HAP-1 (cell line): ENCODE data around the gene JPT2.

ENCODE experiments used
- DNase-seq, 2 experiments: peaks; one replicate each; pipeline ENCODE4 v3.0.0-alpha.2; 2016 to 2020; ENCODE audit warnings: low spot score in 2 of 2
- H3K27me3 ChIP-seq: fragments of 250-450 bp; sonication (Bioruptor Pico); 2 replicates; pipeline ENCODE4 v1.5.1; 2020; ENCODE audit warnings: low read depth, mild to moderate bottlenecking, moderate library complexity
- H3K36me3 ChIP-seq: fragments of 250-450 bp; sonication (Bioruptor Pico); replicated peaks from 2 replicates; pipeline ENCODE4 v1.5.1; 2020; ENCODE audit warnings: mild to moderate bottlenecking
- H3K4me1 ChIP-seq: fragments of 250-450 bp; sonication (Bioruptor Pico); 2 replicates; pipeline ENCODE4 v1.5.1; 2020; ENCODE audit warnings: mild to moderate bottlenecking
- H3K4me3 ChIP-seq: fragments of 250-450 bp; sonication (Bioruptor Pico); 2 replicates; pipeline ENCODE4 v1.5.1; 2020; ENCODE audit warnings: mild to moderate bottlenecking, moderate library complexity
- H3K9me3 ChIP-seq: fragments of 250-450 bp; sonication (Bioruptor Pico); 2 replicates; pipeline ENCODE4 v1.5.1; 2020; ENCODE audit warnings: mild to moderate bottlenecking, moderate library complexity
- in situ Hi-C: fragments of 300-500 bp; cut with MboI; formaldehyde crosslinking; loops from 3 replicates; pipeline ENCODE4 v1.14.3; 2020; ENCODE audit warnings: low sequenced_read_pairs, inconsistent platforms, mixed read lengths

JPT2 gene

DNA sequence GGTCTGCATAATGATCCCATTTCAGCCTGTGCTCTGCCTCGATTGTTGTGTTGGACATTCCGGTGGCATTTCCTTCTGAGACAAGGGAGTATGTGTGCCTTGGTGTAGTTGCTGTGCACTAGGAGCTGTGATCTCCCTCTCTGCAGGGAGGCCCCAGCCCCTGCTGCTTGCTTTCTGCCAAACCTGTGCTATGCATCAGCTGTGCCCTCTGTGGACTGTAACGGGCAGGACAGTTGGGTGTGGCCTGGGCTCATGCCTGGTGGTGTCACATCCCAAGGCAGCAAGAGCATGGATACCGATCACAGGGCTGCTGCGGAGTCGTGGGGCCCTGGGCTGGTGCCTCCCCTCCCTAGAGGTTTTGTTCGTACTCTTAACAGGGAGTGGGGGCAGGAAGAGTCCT, 3.8 kb upstream of the JPT2 start:
- in situ Hi-C loops: no loop called here
- H3K9me3 ChIP-seq: no peaks in the 10 kb centered on the region
- no peak for DNase-seq
- no peaks in the 10 kb centered on the region for H3K27me3 ChIP-seq
- no peak overlapping the region for H3K4me3 ChIP-seq
- peaks cover 50% of the 10 kb centered on the region for H3K36me3 ChIP-seq
- peaks cover 8% of the 10 kb centered on the region for H3K4me1 ChIP-seq

- H3K4me3 ChIP-seq: no peak overlapping the region
- H3K27me3 ChIP-seq: no peaks in the 10 kb centered on the region
- in situ Hi-C loops: no loop called here
- H3K9me3 ChIP-seq: no peaks in the 10 kb centered on the region
- peaks cover 49% of the 10 kb centered on the region for H3K36me3 ChIP-seq
- DNase-seq: no peak
- peaks cover 15% of the 10 kb centered on the region for H3K4me1 ChIP-seq
These were observed 3.1 kb upstream of the JPT2 start for GRCh38 chr16:1674751-1675664.

DNA sequence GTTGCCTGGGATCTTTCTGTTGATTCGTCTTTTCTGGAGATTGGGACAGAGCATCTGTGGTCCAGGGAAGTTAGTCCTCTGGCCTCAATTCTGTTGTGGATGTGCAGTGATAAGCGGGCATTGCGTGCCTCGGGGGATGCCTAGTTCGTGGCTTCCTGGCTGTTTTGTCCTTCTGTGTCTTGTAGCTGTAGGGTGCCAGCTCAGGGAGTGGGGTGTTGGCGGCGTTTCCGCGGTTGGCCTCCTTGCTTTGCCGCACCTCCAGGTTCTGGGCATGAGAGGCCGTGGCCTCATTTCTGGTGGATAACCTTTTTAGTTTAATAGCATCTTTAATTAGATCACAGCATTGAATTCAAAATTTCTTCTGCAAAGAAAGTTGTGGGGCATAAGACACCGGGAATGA, 1.4 kb upstream of the JPT2 start:
- Histone ChIP-seq H3K27me3 (no peaks in the 10 kb centered on the region), H3K4me3 (no peak overlapping the region), H3K9me3 (no peaks in the 10 kb centered on the region), H3K36me3 (peaks cover 42% of the 10 kb centered on the region), H3K4me1 (peaks cover 20% of the 10 kb centered on the region)
- DNase-seq: no peak
- in situ Hi-C loops: no loop called here

GRCh38 chr16:1677339-1677738, 740 bp upstream of the JPT2 start:
- Histone ChIP-seq H3K36me3 (peaks cover 36% of the 10 kb centered on the region), H3K4me3 (peak overlapping the region; percentile 58), H3K27me3 (no peaks in the 10 kb centered on the region), H3K4me1 (peaks cover 20% of the 10 kb centered on the region), H3K9me3 (no peaks in the 10 kb centered on the region)
- no peak for DNase-seq
- in situ Hi-C loops: no loop called here

GRCh38 chr16:1678500-1679098, 520 bp downstream of the JPT2 start:
- Histone ChIP-seq H3K4me1 (peaks cover 20% of the 10 kb centered on the region), H3K36me3 (peaks cover 34% of the 10 kb centered on the region)
- in situ Hi-C loops: no loop called here

GRCh38 chr16:1680361-1680760, 2.3 kb downstream of the JPT2 start:
- H3K27me3 ChIP-seq: no peaks in the 10 kb centered on the region
- H3K4me1 ChIP-seq: peaks cover 20% of the 10 kb centered on the region
- DNase-seq: no peak
- H3K36me3 ChIP-seq: peaks cover 33% of the 10 kb centered on the region
- in situ Hi-C loops: no loop called here
- H3K4me3 ChIP-seq: peak overlapping the region; percentile 58
- no peaks in the 10 kb centered on the region for H3K9me3 ChIP-seq

More at GRCh38 chr16:1678500-1679098, 520 bp downstream of the JPT2 start:
- Histone ChIP-seq H3K4me3 (peak overlapping the region; percentile 58), H3K27me3 (no peaks in the 10 kb centered on the region), H3K9me3 (no peaks in the 10 kb centered on the region)
- peak in 1 of 2 experiments; percentile 50 for DNase-seq

- no peak overlapping the region for H3K4me3 ChIP-seq
These were observed 3.0 kb downstream of the JPT2 start for GRCh38 chr16:1681032-1681431.

GRCh38 chr16:1687427-1688316, 9.6 kb downstream of the JPT2 start:
- Histone ChIP-seq H3K4me3 (no peak overlapping the region), H3K9me3 (no peaks in the 10 kb centered on the region), H3K36me3 (peaks cover 84% of the 10 kb centered on the region), H3K4me1 (no peaks in the 10 kb centered on the region), H3K27me3 (no peaks in the 10 kb centered on the region)
- no peak for DNase-seq
- in situ Hi-C loops: no loop called here

More at GRCh38 chr16:1681032-1681431, 3.0 kb downstream of the JPT2 start:
- peak in 1 of 2 experiments; percentile 53 for DNase-seq
- in situ Hi-C loops: no loop called here
- no peaks in the 10 kb centered on the region for H3K9me3 ChIP-seq
- peaks cover 37% of the 10 kb centered on the region for H3K36me3 ChIP-seq
- H3K27me3 ChIP-seq: no peaks in the 10 kb centered on the region
- H3K4me1 ChIP-seq: peaks cover 20% of the 10 kb centered on the region

GRCh38 chr16:1688807-1689560, 10.9 kb downstream of the JPT2 start:
- Histone ChIP-seq H3K9me3 (no peaks in the 10 kb centered on the region), H3K36me3 (peaks cover 89% of the 10 kb centered on the region), H3K4me3 (no peak overlapping the region), H3K27me3 (no peaks in the 10 kb centered on the region), H3K4me1 (no peaks in the 10 kb centered on the region)
- DNase-seq: no peak
- in situ Hi-C loops: no loop called here

GRCh38 chr16:1689853-1690252, 11.8 kb downstream of the JPT2 start:
- Histone ChIP-seq H3K36me3 (peaks cover 91% of the 10 kb centered on the region), H3K9me3 (no peaks in the 10 kb centered on the region), H3K27me3 (no peaks in the 10 kb centered on the region), H3K4me3 (no peak overlapping the region), H3K4me1 (no peaks in the 10 kb centered on the region)
- in situ Hi-C loops: no loop called here
- DNase-seq: no peak

DNA sequence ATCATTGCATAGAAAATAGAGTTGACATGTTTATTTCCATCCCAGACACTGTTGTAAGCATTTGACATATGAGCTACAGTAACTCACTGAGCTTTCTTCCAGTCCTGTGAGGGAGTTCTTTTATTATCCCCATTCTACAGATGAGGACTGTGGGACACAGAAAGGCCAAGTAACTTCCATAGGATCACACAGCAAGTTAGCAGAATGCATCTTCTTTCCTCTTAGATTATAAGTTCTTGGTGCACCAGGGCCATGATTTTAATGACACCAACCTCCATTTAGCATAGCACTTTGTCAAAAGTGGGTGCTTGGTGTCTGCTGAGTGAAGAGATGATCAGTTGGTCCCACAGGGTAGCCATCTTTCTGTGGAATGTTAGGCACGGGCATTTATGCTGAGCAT, 12.7 kb downstream of the JPT2 start:
- in situ Hi-C loops: no loop called here
- peaks cover 88% of the 10 kb centered on the region for H3K36me3 ChIP-seq
- no peak overlapping the region for H3K4me3 ChIP-seq
- no peaks in the 10 kb centered on the region for H3K9me3 ChIP-seq
- DNase-seq: no peak
- no peaks in the 10 kb centered on the region for H3K27me3 ChIP-seq
- no peaks in the 10 kb centered on the region for H3K4me1 ChIP-seq

DNA sequence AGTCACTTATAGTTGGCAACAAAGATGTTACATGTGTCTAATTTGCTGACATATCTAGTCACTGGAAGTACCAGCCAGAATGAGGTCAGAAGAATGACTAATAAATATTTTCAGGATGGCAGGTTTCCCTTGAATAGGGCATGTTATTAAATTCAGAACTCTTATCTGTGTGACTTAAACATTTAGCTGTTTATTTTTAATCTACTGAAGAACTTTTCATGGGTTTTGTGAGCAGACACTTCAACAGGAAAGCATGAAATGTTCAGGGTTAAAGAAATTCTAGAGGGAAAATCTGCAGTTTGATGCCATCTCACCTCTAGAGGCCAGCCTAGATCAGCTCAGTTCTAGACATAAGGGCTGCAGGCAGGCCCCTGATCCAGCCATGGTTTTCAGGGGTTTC, 13.2 kb downstream of the JPT2 start:
- Histone ChIP-seq H3K9me3 (no peaks in the 10 kb centered on the region), H3K4me1 (no peaks in the 10 kb centered on the region), H3K36me3 (peaks cover 90% of the 10 kb centered on the region), H3K27me3 (no peaks in the 10 kb centered on the region), H3K4me3 (no peak overlapping the region)
- DNase-seq: no peak
- in situ Hi-C loops: no loop called here

- Histone ChIP-seq H3K4me1 (no peaks in the 10 kb centered on the region), H3K4me3 (no peak overlapping the region), H3K9me3 (no peaks in the 10 kb centered on the region), H3K27me3 (no peaks in the 10 kb centered on the region), H3K36me3 (peaks cover 93% of the 10 kb centered on the region)
- no peak for DNase-seq
- in situ Hi-C loops: no loop called here
These were observed 13.9 kb downstream of the JPT2 start for GRCh38 chr16:1691956-1692355.
